Tibial artery (tissue), 4 donors: ENCODE results near the gene RAD50.
"Not testable (repeated sequence)": the region's sequence is repeated elsewhere in the genome, so short reads cannot be mapped to it uniquely, and the experiment has no call there.

ENCODE experiments used
- DNase-seq, 2 donors: peaks; one replicate each; pipeline ENCODE4 v3.0.0-alpha.2; 2019
- H3K27ac ChIP-seq, 2 donors: fragments of 200-600 bp; sonication (generic) in 1 of 2; 1 replicate in 1 of 2; 2 replicates in 1 of 2; pipeline ENCODE4 v1.5.1; 2018 to 2019; ENCODE audit warnings: mild to moderate bottlenecking in 1 of 2
- H3K27me3 ChIP-seq, 2 donors: fragments of 200-600 bp; sonication (generic) in 1 of 2; one replicate each; pipeline versions ENCODE4 v1.5.1 to v1.6.0; 2016 to 2019
- H3K36me3 ChIP-seq, 3 donors: fragments of 200-600 bp; sonication (generic) in 2 of 3; one replicate each; pipeline ENCODE4 v1.5.1; 2016 to 2019; ENCODE audit warnings: mild to moderate bottlenecking in 2 of 3
- H3K4me1 ChIP-seq, 4 donors: fragments of 200-600 bp; sonication (generic) in 2 of 4; 1 replicate in 3 of 4; 2 replicates in 1 of 4; pipeline ENCODE4 v1.5.1; 2016 to 2019
- H3K4me3 ChIP-seq, 2 donors: fragments of 200-600 bp; sonication (generic) in 1 of 2; 1 replicate in 1 of 2; 2 replicates in 1 of 2; pipeline ENCODE4 v1.5.1; 2018 to 2019; ENCODE audit warnings: mild to moderate bottlenecking in 2 of 2
- H3K9me3 ChIP-seq, 3 donors: fragments of 200-600 bp; sonication (generic) in 1 of 3; one replicate each; pipeline ENCODE4 v1.5.1; 2016 to 2019
- intact Hi-C: fragments of 100-400 bp; cut with DNase I; formaldehyde crosslinking; loops from one replicate; pipeline ENCODE4 v1.15.0; 2023; ENCODE audit warnings: low total_unique reads
- TF ChIP-seq, protein P1 (sequence below), 2 experiments: fragments of 200-600 bp in 1 of 2; fragments of 450-650 bp in 1 of 2; IDR thresholded peaks; one replicate each; pipeline ENCODE4 v1.5.1; 2017 to 2019; ENCODE audit warnings: antibody characterized with exemption in 2 of 2, mild to moderate bottlenecking in 1 of 2, moderate library complexity in 1 of 2

Gene RAD50

DNA sequence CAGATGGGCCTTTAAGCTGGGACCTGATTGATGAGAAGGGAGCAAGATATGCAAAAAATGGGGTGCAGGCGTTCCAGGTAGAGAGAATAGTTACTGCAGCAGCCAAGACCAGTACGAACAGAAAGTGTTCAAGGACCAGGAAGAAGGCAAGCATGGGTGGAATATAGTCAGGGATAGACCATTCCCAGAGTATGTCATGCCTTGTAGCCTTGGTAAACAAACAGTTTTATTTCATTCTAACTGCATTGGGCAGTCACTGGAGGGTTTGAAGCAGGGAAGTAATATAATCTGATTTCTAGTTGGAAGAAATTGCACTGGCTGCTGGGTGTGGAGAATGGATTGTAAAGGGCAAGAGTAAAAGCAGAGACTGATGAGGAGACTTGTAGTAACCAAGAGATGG, 70.7 kb downstream of the RAD50 start:
- H3K9me3 ChIP-seq: no peaks in the 10 kb centered on the region
- intact Hi-C loops: no loop called here
- no peak for DNase-seq
- H3K36me3 ChIP-seq: peaks cover 12 to 50% (median 16%) of the 10 kb centered on the region in 3 donors
- H3K27ac ChIP-seq: no peak overlapping the region
- TF ChIP-seq, protein P1, sequence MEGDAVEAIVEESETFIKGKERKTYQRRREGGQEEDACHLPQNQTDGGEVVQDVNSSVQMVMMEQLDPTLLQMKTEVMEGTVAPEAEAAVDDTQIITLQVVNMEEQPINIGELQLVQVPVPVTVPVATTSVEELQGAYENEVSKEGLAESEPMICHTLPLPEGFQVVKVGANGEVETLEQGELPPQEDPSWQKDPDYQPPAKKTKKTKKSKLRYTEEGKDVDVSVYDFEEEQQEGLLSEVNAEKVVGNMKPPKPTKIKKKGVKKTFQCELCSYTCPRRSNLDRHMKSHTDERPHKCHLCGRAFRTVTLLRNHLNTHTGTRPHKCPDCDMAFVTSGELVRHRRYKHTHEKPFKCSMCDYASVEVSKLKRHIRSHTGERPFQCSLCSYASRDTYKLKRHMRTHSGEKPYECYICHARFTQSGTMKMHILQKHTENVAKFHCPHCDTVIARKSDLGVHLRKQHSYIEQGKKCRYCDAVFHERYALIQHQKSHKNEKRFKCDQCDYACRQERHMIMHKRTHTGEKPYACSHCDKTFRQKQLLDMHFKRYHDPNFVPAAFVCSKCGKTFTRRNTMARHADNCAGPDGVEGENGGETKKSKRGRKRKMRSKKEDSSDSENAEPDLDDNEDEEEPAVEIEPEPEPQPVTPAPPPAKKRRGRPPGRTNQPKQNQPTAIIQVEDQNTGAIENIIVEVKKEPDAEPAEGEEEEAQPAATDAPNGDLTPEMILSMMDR (IDR thresholded peaks at IDR 0.05): no peak
- H3K27me3 ChIP-seq: no peaks in the 10 kb centered on the region
- H3K4me3 ChIP-seq: no peak overlapping the region
- H3K4me1 ChIP-seq: no peaks in the 10 kb centered on the region

DNA sequence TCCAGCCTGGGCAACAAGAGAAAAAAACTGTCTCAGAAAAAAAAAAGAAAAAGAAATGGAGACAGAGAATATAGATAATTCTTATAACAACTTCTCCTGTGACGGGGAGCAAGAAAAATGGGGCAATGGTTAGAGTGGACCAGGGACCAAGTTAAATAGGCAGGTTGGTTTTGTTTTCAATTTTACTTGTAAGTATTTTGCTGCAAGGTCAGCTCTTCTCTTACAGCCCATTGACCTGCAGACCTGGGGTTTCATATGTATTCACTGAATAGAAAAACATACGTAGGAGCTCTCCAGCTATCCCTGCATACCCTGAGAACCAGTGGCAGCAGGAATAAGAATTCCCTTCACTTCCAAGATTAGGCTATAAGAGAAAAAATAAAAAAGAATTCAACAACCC, 72.0 kb downstream of the RAD50 start:
- no peaks in the 10 kb centered on the region for H3K4me1 ChIP-seq
- TF ChIP-seq, protein P1 (IDR thresholded peaks at IDR 0.05): no peak
- intact Hi-C loops: no loop called here
- peaks cover 16 to 43% (median 19%) of the 10 kb centered on the region in 3 donors for H3K36me3 ChIP-seq
- no peaks in the 10 kb centered on the region for H3K27me3 ChIP-seq
- H3K27ac ChIP-seq: no peak overlapping the region
- H3K4me3 ChIP-seq: no peak overlapping the region
- H3K9me3 ChIP-seq: no peaks in the 10 kb centered on the region
- DNase-seq: no peak

DNA sequence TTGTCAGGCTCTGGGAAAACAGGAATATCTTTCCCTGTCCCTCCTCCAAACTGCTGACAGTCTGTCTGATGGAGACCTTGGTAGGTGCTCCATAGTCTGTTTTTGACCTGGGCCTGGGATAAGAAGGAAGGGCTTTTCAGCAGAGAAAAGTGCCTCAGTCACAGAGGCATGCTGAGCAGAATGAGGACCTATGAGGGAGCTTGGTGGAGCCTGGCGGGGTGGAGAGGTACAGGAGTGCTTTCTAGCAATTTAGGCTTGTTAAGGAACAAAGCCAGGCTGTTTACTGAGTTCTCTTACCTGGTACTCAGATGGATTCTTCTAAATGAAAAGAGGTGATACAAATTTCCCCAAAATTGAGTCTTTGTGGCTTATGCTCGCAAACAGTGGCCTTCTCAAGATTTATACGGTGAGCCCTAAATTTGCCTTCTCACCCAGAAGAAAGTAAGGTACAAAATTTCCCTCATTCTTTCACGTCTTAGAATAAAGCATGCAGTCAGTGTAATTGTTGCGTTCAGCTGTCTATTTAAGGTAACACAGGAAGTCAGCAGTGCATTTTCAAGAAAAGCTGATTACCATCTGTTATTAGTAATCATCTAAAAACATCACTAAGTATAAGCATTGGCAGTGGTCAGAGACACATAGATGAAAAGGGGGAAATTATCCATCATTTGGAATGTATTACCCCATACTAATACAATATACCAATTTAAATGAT, 72.6 kb downstream of the RAD50 start:
- Histone ChIP-seq H3K27ac (no peak overlapping the region), H3K27me3 (no peaks in the 10 kb centered on the region), H3K4me1 (no peaks in the 10 kb centered on the region), H3K36me3 (peaks cover 16 to 43% (median 19%) of the 10 kb centered on the region in 3 donors), H3K4me3 (no peak overlapping the region), H3K9me3 (no peaks in the 10 kb centered on the region)
- TF ChIP-seq, protein P1 (IDR thresholded peaks at IDR 0.05): no peak
- no peak for DNase-seq
- intact Hi-C loops: no loop called here

DNA sequence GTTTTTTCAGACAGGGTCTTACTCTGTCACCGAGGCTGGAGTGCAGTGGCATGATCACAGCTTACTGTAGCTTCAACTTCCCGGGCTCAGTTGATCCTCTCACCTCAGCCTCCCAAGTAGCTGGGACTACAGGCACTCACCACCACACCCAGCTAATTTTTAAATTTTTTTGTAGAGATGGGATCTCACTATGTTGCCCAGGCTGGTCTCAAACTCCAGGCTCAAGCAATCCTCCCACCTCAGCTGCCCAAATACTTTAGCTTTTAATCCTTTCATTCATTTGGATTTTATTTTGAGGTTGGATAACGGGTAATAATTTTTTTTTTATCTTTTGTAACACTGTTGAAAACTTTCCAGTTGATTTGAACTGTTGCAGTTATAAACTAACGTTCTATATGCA, 76.8 kb downstream of the RAD50 start:
- H3K27ac ChIP-seq, H3K4me3 ChIP-seq, H3K4me1 ChIP-seq, H3K27me3 ChIP-seq, H3K9me3 ChIP-seq, DNase-seq, intact Hi-C loops: not testable (repeated sequence)
- H3K36me3 ChIP-seq: peaks cover 36 to 67% (median 38%) of the 10 kb centered on the region in 3 donors

DNA sequence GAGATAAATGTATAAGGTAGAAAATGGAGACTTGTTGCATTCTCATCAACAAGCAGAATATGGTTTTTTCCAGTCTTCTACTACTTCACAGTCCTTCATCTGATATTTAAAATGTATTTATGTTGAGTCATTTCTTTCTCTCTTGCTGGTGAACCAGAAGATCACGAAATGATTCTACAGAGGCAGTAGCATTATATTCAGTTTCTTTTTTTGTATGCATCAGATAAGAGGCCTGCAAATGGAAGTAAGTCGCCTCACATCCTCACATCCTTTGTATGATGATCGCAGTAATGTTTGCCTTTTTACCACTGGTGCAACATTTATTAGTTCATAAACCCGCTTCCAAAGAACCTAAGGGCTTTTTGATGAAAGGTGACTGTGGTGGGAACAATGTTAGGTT, 79.1 kb downstream of the RAD50 start:
- H3K9me3 ChIP-seq: no peaks in the 10 kb centered on the region
- intact Hi-C loops: no loop called here
- H3K4me3 ChIP-seq: no peak overlapping the region
- peaks cover 51 to 68% (median 52%) of the 10 kb centered on the region in 3 donors for H3K36me3 ChIP-seq
- H3K4me1 ChIP-seq: no peaks in the 10 kb centered on the region
- no peak for DNase-seq
- no peak overlapping the region for H3K27ac ChIP-seq
- no peaks in the 10 kb centered on the region for H3K27me3 ChIP-seq
- TF ChIP-seq, protein P1 (IDR thresholded peaks at IDR 0.05): no peak

DNA sequence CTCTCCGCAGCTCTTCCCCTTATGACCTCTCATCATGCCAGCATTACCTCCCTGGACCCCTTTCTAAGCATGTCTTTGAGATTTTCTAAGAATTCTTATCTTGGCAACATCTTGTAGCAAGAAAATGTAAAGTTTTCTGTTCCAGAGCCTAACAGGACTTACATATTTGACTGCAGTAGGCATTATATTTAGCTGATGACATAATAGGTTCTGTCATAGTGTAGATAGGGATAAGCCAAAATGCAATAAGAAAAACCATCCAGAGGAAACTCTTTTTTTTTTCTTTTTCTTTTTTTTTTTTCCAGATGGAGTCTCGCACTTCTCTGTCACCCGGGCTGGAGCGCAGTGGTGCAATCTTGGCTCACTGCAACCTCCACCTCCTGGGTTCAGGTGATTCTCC, 80.5 kb downstream of the RAD50 start:
- Histone ChIP-seq H3K36me3 (peaks cover 64 to 68% (median 65%) of the 10 kb centered on the region in 3 donors), H3K4me3 (no peak overlapping the region), H3K27me3 (no peaks in the 10 kb centered on the region), H3K27ac (no peak overlapping the region), H3K9me3 (no peaks in the 10 kb centered on the region), H3K4me1 (no peaks in the 10 kb centered on the region)
- intact Hi-C loops: no loop called here
- no peak for DNase-seq
- TF ChIP-seq, protein P1 (IDR thresholded peaks at IDR 0.05): no peak
